MM.1S (cell line): ENCODE results near the gene CDH6.

Experiments
- DNase-seq: peaks from one replicate; pipeline ENCODE4 v3.0.0-alpha.2; 2015
- H2AFZ ChIP-seq: fragments of 300-600 bp; sonication (generic); 2 replicates; pipeline ENCODE4 v1.6.0; 2016; ENCODE audit warnings: antibody characterized with exemption, low read length
- H3F3A ChIP-seq: fragments of 300-600 bp; sonication (generic); 2 replicates; pipeline ENCODE4 v1.6.1; 2016; ENCODE audit warnings: mild to moderate bottlenecking, antibody characterized with exemption, low read length, moderate library complexity, mixed read lengths; ENCODE audit not compliant: insufficient read depth
- H3K27ac ChIP-seq: fragments of 300-600 bp; sonication (generic); 2 replicates; pipeline ENCODE4 v1.5.1; 2016; ENCODE audit warnings: mild to moderate bottlenecking, low read length
- H3K27me3 ChIP-seq: fragments of 300-600 bp; sonication (generic); replicated peaks from 2 replicates; pipeline ENCODE4 v1.6.0; 2016; ENCODE audit warnings: low read length; ENCODE audit not compliant: insufficient read depth
- H3K36me3 ChIP-seq: fragments of 300-600 bp; sonication (generic); replicated peaks from 2 replicates; pipeline ENCODE4 v1.6.1; 2016; ENCODE audit warnings: mild to moderate bottlenecking, low read length, mixed read lengths; ENCODE audit not compliant: insufficient read depth
- H3K4me1 ChIP-seq: fragments of 300-600 bp; sonication (generic); 2 replicates; pipeline ENCODE4 v1.6.1; 2016; ENCODE audit warnings: low read length, mixed read lengths
- H3K4me2 ChIP-seq: fragments of 300-600 bp; sonication (generic); 2 replicates; pipeline ENCODE4 v1.6.0; 2016; ENCODE audit warnings: low read depth, low read length
- H3K4me3 ChIP-seq: fragments of 300-600 bp; sonication (generic); 2 replicates; pipeline ENCODE4 v1.5.1; 2016; ENCODE audit warnings: low read length, mixed read lengths
- H3K79me2 ChIP-seq: fragments of 300-600 bp; sonication (generic); 2 replicates; pipeline ENCODE4 v1.6.1; 2016; ENCODE audit warnings: mixed run types, low read length, mixed read lengths
- H3K9ac ChIP-seq: fragments of 300-600 bp; sonication (generic); 2 replicates; pipeline ENCODE4 v1.6.1; 2016; ENCODE audit warnings: low read length, mixed read lengths
- H3K9me2 ChIP-seq: fragments of 300-600 bp; sonication (generic); replicated peaks from 2 replicates; pipeline ENCODE4 v1.6.1; 2016; ENCODE audit warnings: mild to moderate bottlenecking, low read length, mixed read lengths; ENCODE audit not compliant: insufficient read depth
- H3K9me3 ChIP-seq: fragments of 300-600 bp; sonication (generic); replicated peaks from 2 replicates; pipeline ENCODE4 v1.6.1; 2016; ENCODE audit warnings: mild to moderate bottlenecking, low read length, mixed read lengths; ENCODE audit not compliant: insufficient read depth
- H4K20me1 ChIP-seq: fragments of 300-600 bp; sonication (generic); 2 replicates; pipeline ENCODE4 v1.6.1; 2016; ENCODE audit warnings: mild to moderate bottlenecking, low read length, moderate library complexity, mixed read lengths; ENCODE audit not compliant: insufficient read depth
- EZH2 ChIP-seq: fragments of 300-600 bp; sonication (generic); optimal IDR thresholded peaks from 2 replicates; pipeline ENCODE3; 2017; ENCODE audit warnings: low read depth, mild to moderate bottlenecking, antibody characterized with exemption, low read length, mixed read lengths
- EZH2phosphoT487 ChIP-seq: fragments of 300-600 bp; sonication (generic); IDR thresholded peaks from 2 replicates; pipeline ENCODE4 v1.6.1; 2018; ENCODE audit warnings: antibody characterized with exemption, low read length
- TF ChIP-seq, protein P1 (sequence below): fragments of 300-600 bp; sonication (generic); IDR thresholded peaks from 2 replicates; pipeline ENCODE4 v1.5.1; 2016; ENCODE audit warnings: antibody characterized with exemption, low read length, mixed read lengths

CDH6 gene

DNA sequence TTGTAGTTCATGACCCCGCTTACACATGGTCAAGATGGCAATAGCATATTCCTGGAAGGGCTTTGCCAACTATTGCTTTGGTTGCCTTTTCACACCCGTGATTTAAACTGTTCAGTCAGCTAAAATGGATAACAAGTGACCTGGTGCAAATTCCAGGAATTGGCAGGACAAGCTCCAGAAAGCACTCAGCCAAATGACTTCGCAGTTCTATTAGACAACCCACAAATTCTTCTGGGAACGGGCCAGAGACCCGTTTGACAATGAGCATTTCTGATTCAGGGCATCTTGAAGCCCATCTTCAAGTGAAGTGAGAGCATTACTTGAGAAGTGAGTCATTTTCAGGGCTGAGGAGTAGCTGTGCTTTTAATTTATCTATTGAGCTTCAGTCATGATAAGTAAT is 173.5 kb downstream of the CDH6 start:
- H3K4me2 ChIP-seq, result no peak overlapping the region
- H3F3A ChIP-seq, result no peaks in the 10 kb centered on the region
- H3K4me3 ChIP-seq, result no peak overlapping the region
- no peak overlapping the region for H3K9ac ChIP-seq
- H3K9me3 ChIP-seq, result no peaks in the 10 kb centered on the region
- no peak overlapping the region for H3K27ac ChIP-seq
- no peak overlapping the region for H2AFZ ChIP-seq
- no peaks in the 10 kb centered on the region for H3K79me2 ChIP-seq
- H4K20me1 ChIP-seq, result no peaks in the 10 kb centered on the region
- H3K4me1 ChIP-seq, result no peaks in the 10 kb centered on the region
- H3K27me3 ChIP-seq, result no peaks in the 10 kb centered on the region
- H3K9me2 ChIP-seq, result no peaks in the 10 kb centered on the region
- no peak for DNase-seq
- TF ChIP-seq EZH2phosphoT487 (no peak), EZH2 (no peak)
- TF ChIP-seq, protein P1, sequence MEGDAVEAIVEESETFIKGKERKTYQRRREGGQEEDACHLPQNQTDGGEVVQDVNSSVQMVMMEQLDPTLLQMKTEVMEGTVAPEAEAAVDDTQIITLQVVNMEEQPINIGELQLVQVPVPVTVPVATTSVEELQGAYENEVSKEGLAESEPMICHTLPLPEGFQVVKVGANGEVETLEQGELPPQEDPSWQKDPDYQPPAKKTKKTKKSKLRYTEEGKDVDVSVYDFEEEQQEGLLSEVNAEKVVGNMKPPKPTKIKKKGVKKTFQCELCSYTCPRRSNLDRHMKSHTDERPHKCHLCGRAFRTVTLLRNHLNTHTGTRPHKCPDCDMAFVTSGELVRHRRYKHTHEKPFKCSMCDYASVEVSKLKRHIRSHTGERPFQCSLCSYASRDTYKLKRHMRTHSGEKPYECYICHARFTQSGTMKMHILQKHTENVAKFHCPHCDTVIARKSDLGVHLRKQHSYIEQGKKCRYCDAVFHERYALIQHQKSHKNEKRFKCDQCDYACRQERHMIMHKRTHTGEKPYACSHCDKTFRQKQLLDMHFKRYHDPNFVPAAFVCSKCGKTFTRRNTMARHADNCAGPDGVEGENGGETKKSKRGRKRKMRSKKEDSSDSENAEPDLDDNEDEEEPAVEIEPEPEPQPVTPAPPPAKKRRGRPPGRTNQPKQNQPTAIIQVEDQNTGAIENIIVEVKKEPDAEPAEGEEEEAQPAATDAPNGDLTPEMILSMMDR, result no peak
- no peaks in the 10 kb centered on the region for H3K36me3 ChIP-seq

DNA sequence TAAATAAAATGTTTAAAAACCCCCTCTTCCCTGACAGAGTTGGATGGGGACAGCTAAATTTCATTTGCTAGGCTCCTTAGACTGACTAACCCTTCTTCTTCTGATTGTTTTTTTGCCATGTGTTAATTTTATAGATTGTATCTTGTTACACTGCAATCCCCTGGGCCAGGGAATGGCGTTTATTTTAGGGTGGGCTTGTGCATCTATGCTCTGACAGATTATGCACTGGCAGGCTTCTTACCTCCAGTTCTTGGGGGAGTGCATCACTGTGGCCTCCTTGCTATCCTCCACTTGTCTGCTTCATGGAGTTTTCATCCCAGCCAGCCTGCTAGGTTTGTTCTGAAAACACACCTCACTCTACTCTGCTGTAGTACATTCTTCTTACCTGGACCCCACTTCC is 178.6 kb downstream of the CDH6 start:
- no peak overlapping the region for H2AFZ ChIP-seq
- no peaks in the 10 kb centered on the region for H3K79me2 ChIP-seq
- H3K9ac ChIP-seq, result no peak overlapping the region
- H4K20me1 ChIP-seq, result no peaks in the 10 kb centered on the region
- TF ChIP-seq, protein P1, result no peak
- no peaks in the 10 kb centered on the region for H3K9me2 ChIP-seq
- no peak overlapping the region for H3K4me2 ChIP-seq
- H3K27me3 ChIP-seq, result no peaks in the 10 kb centered on the region
- no peak overlapping the region for H3K27ac ChIP-seq
- H3K4me3 ChIP-seq, result no peak overlapping the region
- H3K4me1 ChIP-seq, result no peaks in the 10 kb centered on the region
- no peaks in the 10 kb centered on the region for H3F3A ChIP-seq
- no peaks in the 10 kb centered on the region for H3K36me3 ChIP-seq
- DNase-seq, result no peak
- H3K9me3 ChIP-seq, result no peaks in the 10 kb centered on the region

DNA sequence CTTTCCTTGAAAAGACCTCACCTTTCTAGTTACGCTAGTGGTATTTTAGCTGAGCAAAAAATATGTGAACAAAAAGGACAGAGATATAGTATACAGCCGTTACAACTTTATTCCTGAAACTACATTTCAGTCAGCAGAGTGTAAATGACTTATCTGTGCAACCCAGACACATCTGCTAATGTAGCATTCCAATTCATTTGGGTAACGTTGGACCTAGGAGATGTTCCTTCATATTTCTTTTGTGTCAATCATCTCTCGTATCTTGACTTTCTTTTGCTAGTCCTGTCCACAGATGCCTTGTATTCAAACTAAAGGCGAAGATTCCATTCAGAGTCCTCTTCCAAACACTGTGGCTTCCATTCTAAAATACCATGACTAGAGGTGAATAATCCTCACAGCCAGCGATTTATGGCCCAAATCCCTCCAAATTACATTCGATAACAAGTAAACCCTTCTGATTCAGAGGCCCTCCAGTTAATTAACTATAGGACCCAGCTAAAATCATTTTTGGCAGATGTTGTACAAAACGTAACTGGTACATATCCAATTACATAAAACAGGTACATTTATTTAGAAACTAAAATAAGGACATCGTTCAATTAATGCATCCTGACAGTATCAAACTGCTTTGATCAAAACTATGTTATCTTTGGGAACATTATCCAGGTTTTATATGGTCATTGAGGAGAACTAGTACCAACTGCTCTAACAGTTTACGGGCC is 182.7 kb downstream of the CDH6 start:
- Histone ChIP-seq H3K4me2 (no peak overlapping the region), H3K9me2 (no peaks in the 10 kb centered on the region), H2AFZ (no peak overlapping the region), H3K9me3 (no peaks in the 10 kb centered on the region), H4K20me1 (no peaks in the 10 kb centered on the region), H3F3A (no peaks in the 10 kb centered on the region), H3K4me1 (no peaks in the 10 kb centered on the region), H3K27ac (no peak overlapping the region), H3K36me3 (no peaks in the 10 kb centered on the region), H3K27me3 (no peaks in the 10 kb centered on the region), H3K9ac (no peak overlapping the region), H3K79me2 (no peaks in the 10 kb centered on the region), H3K4me3 (no peak overlapping the region)
- TF ChIP-seq, protein P1, result no peak
- no peak for TF ChIP-seq EZH2phosphoT487
- no peak for TF ChIP-seq EZH2
- no peak for DNase-seq
